PC-9 (cell line): ENCODE results near the gene MAN1A1. TPM values are rescaled to one million over a fixed set of nuclear protein-coding genes. Genes with fewer than 3 reads are reported as not detected.

Source experiments
- BruUV-seq: library from RNA; stranded (reverse); fragments of 400-500 nt; replicated peaks from 2 replicates; lab custom pipeline; 2021; lab: Mats Ljungman, UMichigan
- CTCF ChIA-PET: fragments of 300-600 bp; sonication (Branson Sonifier 250); formaldehyde crosslinking; loops from one replicate; lab custom pipeline; 2022; ENCODE audit warnings: antibody characterized with exemption; lab: Charles Lee
- POLR2A ChIA-PET: fragments of 300-600 bp; sonication (Branson Sonifier 250); formaldehyde crosslinking; loops from one replicate; lab custom pipeline; 2022; ENCODE audit warnings: antibody characterized with exemption; ENCODE audit not compliant: unreplicated experiment; lab: Charles Lee
- DNase-seq, 2 experiments: peaks; one replicate each; pipeline versions ENCODE4 v3.0.0 to v3.0.0-alpha.2; 2015 to 2022; ENCODE audit warnings: mixed read lengths in 1 of 2
- H2AFZ ChIP-seq: fragments of 200-600 bp; sonication (generic); 2 replicates; pipeline ENCODE4 v1.8.1; 2017; ENCODE audit warnings: antibody characterized with exemption
- H3F3A ChIP-seq: fragments of 200-600 bp; sonication (generic); 2 replicates; pipeline ENCODE4 v1.8.1; 2017; ENCODE audit warnings: antibody characterized with exemption, mild to moderate bottlenecking, low read depth; ENCODE audit not compliant: insufficient read depth
- H3K27ac ChIP-seq: fragments of 200-600 bp; sonication (generic); 2 replicates; pipeline ENCODE4 v1.6.1; 2016; ENCODE audit warnings: mixed run types
- H3K27me3 ChIP-seq: fragments of 200-600 bp; sonication (generic); 2 replicates; pipeline ENCODE4 v1.6.1; 2016; ENCODE audit warnings: low read depth, mixed run types; ENCODE audit not compliant: insufficient read depth
- H3K36me3 ChIP-seq: fragments of 200-600 bp; sonication (generic); 2 replicates; pipeline ENCODE4 v1.6.1; 2016; ENCODE audit warnings: low read depth, mixed run types
- H3K4me1 ChIP-seq: fragments of 200-600 bp; sonication (generic); replicated peaks from 2 replicates; pipeline ENCODE4 v1.6.1; 2016; ENCODE audit warnings: mixed run types; ENCODE audit not compliant: insufficient read depth
- H3K4me2 ChIP-seq: fragments of 200-600 bp; sonication (generic); 2 replicates; pipeline ENCODE4 v1.6.1; 2017; ENCODE audit warnings: mixed run types
- H3K4me3 ChIP-seq: fragments of 200-600 bp; sonication (generic); 2 replicates; pipeline ENCODE4 v1.6.1; 2016; ENCODE audit warnings: mixed run types
- H3K79me2 ChIP-seq: fragments of 200-600 bp; sonication (generic); 2 replicates; pipeline ENCODE4 v1.6.1; 2017; ENCODE audit warnings: low read depth, mixed run types
- H3K9me2 ChIP-seq: fragments of 200-600 bp; sonication (generic); 2 replicates; pipeline ENCODE4 v1.8.1; 2017; ENCODE audit warnings: mild to moderate bottlenecking; ENCODE audit not compliant: insufficient read depth
- H3K9me3 ChIP-seq: fragments of 200-600 bp; sonication (generic); 2 replicates; pipeline ENCODE4 v1.8.1; 2016; ENCODE audit warnings: low read depth; ENCODE audit not compliant: insufficient read depth
- H4K20me1 ChIP-seq: fragments of 200-600 bp; sonication (generic); 2 replicates; pipeline ENCODE4 v1.8.1; 2017; ENCODE audit not compliant: insufficient read depth
- EZH2 ChIP-seq: fragments of 200-600 bp; sonication (generic); IDR thresholded peaks from 2 replicates; pipeline ENCODE4 v1.8.0; 2017; ENCODE audit warnings: antibody characterized with exemption, low read depth
- intact Hi-C: fragments of 100-400 bp; cut with micrococcal nuclease; formaldehyde crosslinking; loops from one replicate; pipeline ENCODE4 v1.10.0; 2022; ENCODE audit not compliant: unreplicated experiment
- total RNA-seq: library from RNA; stranded (reverse); gene quantifications from 2 replicates; pipeline ENCODE4 v1.2.3, GENCODE V29; 2021
- TF ChIP-seq, protein P1 (sequence below): fragments of 200-600 bp; sonication (generic); conservative IDR thresholded peaks from 2 replicates; pipeline ENCODE4 v1.6.1; 2017; ENCODE audit warnings: mixed run types, antibody characterized with exemption, mild to moderate bottlenecking, moderate library complexity

Gene MAN1A1
- total RNA-seq, 1 experiment from 2014 or later = 13.4 TPM

DNA sequence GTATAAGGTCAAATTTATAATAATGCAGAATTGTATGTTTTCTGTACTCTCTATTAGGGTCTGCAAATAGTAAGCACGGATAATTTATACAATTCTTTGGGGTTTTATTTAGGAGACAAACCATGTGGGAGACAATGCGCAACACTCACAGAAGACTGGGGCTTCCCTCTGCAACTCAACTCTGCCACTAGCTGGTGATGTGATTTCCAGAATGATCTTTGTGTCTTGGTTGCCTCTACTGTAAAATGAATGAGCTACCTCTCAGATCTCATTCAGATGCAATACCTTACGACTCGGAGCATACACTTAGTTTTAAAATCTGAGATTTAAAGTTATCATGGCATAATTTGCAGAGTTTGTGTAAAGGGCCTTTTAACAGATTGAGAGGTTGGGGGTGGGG lies 6.4 kb downstream of the MAN1A1 start:
- Histone ChIP-seq H3K4me2 (no peak overlapping the region), H3K9me3 (no peaks in the 10 kb centered on the region), H3K4me3 (no peak overlapping the region), H3K27me3 (no peaks in the 10 kb centered on the region), H3K9me2 (no peaks in the 10 kb centered on the region), H4K20me1 (no peaks in the 10 kb centered on the region), H3K4me1 (peaks cover 31% of the 10 kb centered on the region), H3F3A (peaks cover 5% of the 10 kb centered on the region; the same call in 1 of the 2 replicates), H3K79me2 (peaks cover 13% of the 10 kb centered on the region; the same call in 1 of the 2 replicates), H3K27ac (no peak overlapping the region), H3K36me3 (no peaks in the 10 kb centered on the region), H2AFZ (no peak overlapping the region)
- no peak for TF ChIP-seq EZH2
- TF ChIP-seq, protein P1, sequence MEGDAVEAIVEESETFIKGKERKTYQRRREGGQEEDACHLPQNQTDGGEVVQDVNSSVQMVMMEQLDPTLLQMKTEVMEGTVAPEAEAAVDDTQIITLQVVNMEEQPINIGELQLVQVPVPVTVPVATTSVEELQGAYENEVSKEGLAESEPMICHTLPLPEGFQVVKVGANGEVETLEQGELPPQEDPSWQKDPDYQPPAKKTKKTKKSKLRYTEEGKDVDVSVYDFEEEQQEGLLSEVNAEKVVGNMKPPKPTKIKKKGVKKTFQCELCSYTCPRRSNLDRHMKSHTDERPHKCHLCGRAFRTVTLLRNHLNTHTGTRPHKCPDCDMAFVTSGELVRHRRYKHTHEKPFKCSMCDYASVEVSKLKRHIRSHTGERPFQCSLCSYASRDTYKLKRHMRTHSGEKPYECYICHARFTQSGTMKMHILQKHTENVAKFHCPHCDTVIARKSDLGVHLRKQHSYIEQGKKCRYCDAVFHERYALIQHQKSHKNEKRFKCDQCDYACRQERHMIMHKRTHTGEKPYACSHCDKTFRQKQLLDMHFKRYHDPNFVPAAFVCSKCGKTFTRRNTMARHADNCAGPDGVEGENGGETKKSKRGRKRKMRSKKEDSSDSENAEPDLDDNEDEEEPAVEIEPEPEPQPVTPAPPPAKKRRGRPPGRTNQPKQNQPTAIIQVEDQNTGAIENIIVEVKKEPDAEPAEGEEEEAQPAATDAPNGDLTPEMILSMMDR = no peak
- intact Hi-C loops = no loop called here
- ChIA-PET POLR2A (no interaction called here), CTCF (no interaction called here)
- no TSS peak for BruUV-seq
- no peak for DNase-seq

DNA sequence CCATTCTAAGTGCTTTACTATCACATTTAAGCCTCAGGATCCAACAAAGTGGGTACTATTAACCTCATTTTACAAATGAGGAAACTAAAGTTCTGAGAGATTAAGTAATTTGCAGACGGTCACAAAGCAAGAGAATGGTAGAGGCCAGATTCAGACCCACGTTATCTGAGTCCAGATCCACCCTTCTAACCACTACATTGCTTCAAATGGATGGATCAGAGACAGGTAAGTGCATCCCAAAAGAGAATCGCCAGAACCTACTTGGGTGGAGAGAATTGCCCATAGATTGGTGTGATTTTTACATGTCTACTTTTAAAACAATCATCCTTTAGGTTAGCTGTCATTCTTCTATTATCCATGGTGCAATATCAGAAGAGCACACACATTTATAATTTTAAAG lies 7.1 kb downstream of the MAN1A1 start:
- TF ChIP-seq, protein P1 = no peak
- no peak for TF ChIP-seq EZH2
- Histone ChIP-seq H3K9me3 (no peaks in the 10 kb centered on the region), H3K4me2 (no peak overlapping the region), H3F3A (peaks cover 3% of the 10 kb centered on the region; the same call in 1 of the 2 replicates), H3K27ac (no peak overlapping the region), H3K9me2 (no peaks in the 10 kb centered on the region), H4K20me1 (no peaks in the 10 kb centered on the region), H3K36me3 (no peaks in the 10 kb centered on the region), H3K27me3 (no peaks in the 10 kb centered on the region), H2AFZ (no peak overlapping the region), H3K4me1 (peaks cover 23% of the 10 kb centered on the region), H3K4me3 (no peak overlapping the region), H3K79me2 (peaks cover 11% of the 10 kb centered on the region; the same call in 1 of the 2 replicates)
- DNase-seq = no peak
- ChIA-PET POLR2A (no interaction called here), CTCF (no interaction called here)
- BruUV-seq = no TSS peak
- intact Hi-C loops = no loop called here

DNA sequence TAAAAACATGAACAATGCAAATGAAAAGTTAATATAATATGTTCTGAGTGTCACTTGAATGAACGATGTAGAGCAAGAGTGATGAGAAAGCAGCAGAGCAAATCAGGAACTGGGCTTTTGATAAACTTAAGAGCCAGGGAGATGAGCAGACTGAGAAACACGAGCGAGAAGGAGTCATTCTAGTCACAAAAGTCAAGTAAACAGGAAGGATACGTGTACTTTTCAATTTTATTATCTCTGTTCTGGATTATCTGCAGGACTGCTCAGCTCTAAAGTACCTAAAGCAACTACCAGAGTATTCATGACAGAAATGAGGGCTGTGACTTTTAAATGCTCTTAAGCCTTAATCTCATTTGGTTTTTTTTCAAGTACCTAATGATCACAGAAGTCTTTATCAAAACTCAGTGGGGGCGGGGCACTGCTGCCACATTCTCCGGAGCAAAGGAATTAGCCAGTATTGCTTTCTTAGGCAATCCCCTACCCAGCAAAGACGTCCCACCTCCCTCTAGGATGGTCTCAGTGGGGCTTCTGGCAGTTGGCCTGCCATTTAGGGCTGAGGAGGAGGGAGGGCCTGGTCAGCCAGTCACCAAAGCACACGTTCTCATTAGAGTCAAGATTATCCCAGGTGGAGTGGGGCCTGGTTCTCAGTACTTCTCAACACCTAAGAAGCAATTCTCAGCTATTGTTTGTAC lies 8.6 kb downstream of the MAN1A1 start:
- POLR2A ChIA-PET = interaction anchor here (0.6 kb wide), 1 partner anchor 349 kb away, joined by 3 read pairs; no protein-coding TSS in a partner anchor
- no peak for TF ChIP-seq EZH2
- TF ChIP-seq, protein P1 = no peak
- CTCF ChIA-PET = no interaction called here
- Histone ChIP-seq H3K27me3 (no peaks in the 10 kb centered on the region), H3K4me2 (no peak overlapping the region), H4K20me1 (no peaks in the 10 kb centered on the region), H3K4me3 (no peak overlapping the region), H3K79me2 (no peaks in the 10 kb centered on the region), H3K27ac (no peak overlapping the region), H3K36me3 (no peaks in the 10 kb centered on the region), H3F3A (no peaks in the 10 kb centered on the region), H3K9me3 (no peaks in the 10 kb centered on the region), H3K9me2 (no peaks in the 10 kb centered on the region), H2AFZ (no peak overlapping the region), H3K4me1 (peaks cover 8% of the 10 kb centered on the region)
- intact Hi-C loops = no loop called here
- DNase-seq = no peak
- no TSS peak for BruUV-seq
